CD4-positive, CD25-positive, alpha-beta regulatory T cell (primary cell): ENCODE measurements around the gene TMEM62. TPM values are rescaled to one million over a fixed set of nuclear protein-coding genes. Genes with fewer than 3 reads are reported as not detected.

ENCODE experiments used
- ATAC-seq, 2 donors: fragments of 150-1000 bp; cut with Tn5 transposase; one replicate each; pipeline ENCODE4 v1.10.0; 2021; ENCODE audit warnings: low read depth in 2 of 2, moderate number of reproducible peaks in 2 of 2, moderate library complexity in 1 of 2
- DNase-seq, 3 donors: peaks; one replicate each; pipeline versions ENCODE4 v3.0.0 to v3.0.0-alpha.2; 2012 to 2022; ENCODE audit warnings: mixed read lengths in 1 of 3
- H3K27ac ChIP-seq: one replicate; pipeline ENCODE4 v1.7.0; 2013; ENCODE audit warnings: mild to moderate bottlenecking, low read length; ENCODE audit not compliant: insufficient read depth, poor library complexity, severe bottlenecking
- H3K27me3 ChIP-seq: one replicate; pipeline ENCODE4 v1.7.0; 2013; ENCODE audit warnings: low read length; ENCODE audit not compliant: control insufficient read depth, insufficient read depth
- H3K36me3 ChIP-seq: one replicate; pipeline ENCODE4 v1.7.0; 2013; ENCODE audit warnings: mild to moderate bottlenecking, low read length, moderate library complexity; ENCODE audit not compliant: control insufficient read depth, insufficient read depth
- H3K4me1 ChIP-seq: 2 replicates; pipeline ENCODE4 v1.7.0; 2013; ENCODE audit warnings: mild to moderate bottlenecking, low read length; ENCODE audit not compliant: insufficient read depth, control insufficient read depth, poor library complexity, severe bottlenecking
- H3K4me3 ChIP-seq: one replicate; pipeline ENCODE4 v1.7.0; 2013; ENCODE audit warnings: low read depth, mild to moderate bottlenecking, low read length, moderate library complexity
- H3K9me3 ChIP-seq, 2 experiments: 1 replicate in 1 of 2; 2 replicates in 1 of 2; pipeline ENCODE4 v1.7.0; 2013; ENCODE audit warnings: low read length in 2 of 2, mild to moderate bottlenecking in 1 of 2, moderate library complexity in 1 of 2; ENCODE audit not compliant: control insufficient read depth in 2 of 2
- H3K27ac Mint-ChIP-seq, 3 donors: one replicate each; pipeline ENCODE4 v1.8.0; 2020 to 2022; ENCODE audit warnings: mild to moderate bottlenecking in 3 of 3, mixed read lengths in 3 of 3, moderate library complexity in 2 of 3
- H3K27me3 Mint-ChIP-seq: one replicate; pipeline ENCODE4 v1.8.0; 2022; ENCODE audit warnings: mild to moderate bottlenecking, mixed read lengths
- H3K36me3 Mint-ChIP-seq: one replicate; pipeline ENCODE4 v1.8.0; 2020; ENCODE audit warnings: mixed read lengths
- H3K4me1 Mint-ChIP-seq, 4 donors: one replicate each; pipeline ENCODE4 v1.8.0; 2020 to 2022; ENCODE audit warnings: mixed read lengths in 4 of 4, mild to moderate bottlenecking in 1 of 4
- H3K4me3 Mint-ChIP-seq, 4 donors: one replicate each; pipeline ENCODE4 v1.8.0; 2020 to 2022; ENCODE audit warnings: mild to moderate bottlenecking in 4 of 4, mixed read lengths in 4 of 4, moderate library complexity in 3 of 4
- H3K9me3 Mint-ChIP-seq, 7 donors: one replicate each; pipeline ENCODE4 v1.8.0; 2020 to 2022; ENCODE audit warnings: mixed read lengths in 7 of 7, mild to moderate bottlenecking in 3 of 7, moderate library complexity in 2 of 7
- polyA plus RNA-seq, 4 donors: library from polyadenylated mRNA; unstranded; fragments of 300-500 nt; fragmentation: Illumina TruSeq; gene quantifications; one replicate each; pipeline ENCODE4 v1.2.3, GENCODE V29; 2021
- total RNA-seq: library from RNA; stranded (reverse); gene quantifications from one replicate; pipeline ENCODE4 v1.2.3, GENCODE V29; 2022

TMEM62 gene
- total and polyA plus RNA-seq, 5 donors from 2014 or later: 11.4 to 30.0 (median 15.6) TPM

DNA sequence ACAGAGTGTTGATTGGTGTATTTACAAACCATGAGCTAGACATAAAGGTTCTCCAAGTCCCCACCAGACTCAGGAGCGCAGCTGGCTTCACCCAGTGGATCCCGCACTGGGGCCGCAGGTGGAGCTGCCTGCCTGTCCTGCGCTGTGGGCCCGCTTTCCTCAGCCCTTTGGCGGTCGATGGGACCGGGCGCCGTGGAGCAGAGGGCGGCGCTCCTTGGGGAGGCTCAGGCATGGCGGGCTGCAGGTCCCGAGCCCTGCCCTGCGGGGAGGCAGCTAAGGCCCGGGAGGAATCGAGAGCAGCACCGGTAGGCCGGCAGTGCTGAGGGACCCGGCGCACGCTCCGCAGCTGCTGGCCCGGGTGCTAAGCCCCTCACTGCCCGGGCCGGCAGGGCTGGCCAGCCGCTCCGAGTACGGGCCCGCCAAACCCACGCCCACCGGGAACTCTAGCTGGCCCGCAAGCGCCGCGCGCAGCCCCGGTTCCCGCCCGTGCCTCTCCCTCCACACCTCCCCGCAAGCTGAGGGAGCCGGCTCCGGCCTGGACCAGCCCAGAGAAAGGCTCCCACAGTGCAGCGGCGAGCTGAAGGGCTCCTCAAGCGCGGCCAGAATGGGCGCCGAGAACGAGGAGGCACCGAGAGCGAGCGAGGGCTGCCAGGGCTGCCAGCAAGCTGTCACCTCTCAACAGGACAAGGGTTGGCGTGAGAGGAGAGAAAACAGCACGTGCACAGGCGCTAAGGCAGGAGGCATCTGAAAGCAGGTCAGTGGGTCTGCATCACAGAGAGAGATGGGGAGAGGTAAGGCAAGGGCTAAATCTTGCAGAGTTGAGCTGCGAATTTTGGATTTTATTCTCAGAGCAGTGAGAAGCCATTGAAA is 93.3 kb downstream of the TMEM62 start:
- no peak overlapping the region for H3K27ac Mint-ChIP-seq
- Histone ChIP-seq H3K4me3 (no peak overlapping the region), H3K27ac (no peak overlapping the region), H3K27me3 (no peaks in the 10 kb centered on the region), H3K36me3 (no peaks in the 10 kb centered on the region), H3K4me1 (no peaks in the 10 kb centered on the region), H3K9me3 (no peaks in the 10 kb centered on the region)
- peaks cover 0 to 1% (median 0%) of the 10 kb centered on the region in 7 donors for H3K9me3 Mint-ChIP-seq
- DNase-seq (no peak), ATAC-seq (no peak)
- no peaks in the 10 kb centered on the region for H3K36me3 Mint-ChIP-seq
- H3K4me1 Mint-ChIP-seq: peaks cover 0 to 8% (median 6%) of the 10 kb centered on the region in 4 donors
- H3K4me3 Mint-ChIP-seq: no peak overlapping the region
- peaks cover 35% of the 10 kb centered on the region for H3K27me3 Mint-ChIP-seq

DNA sequence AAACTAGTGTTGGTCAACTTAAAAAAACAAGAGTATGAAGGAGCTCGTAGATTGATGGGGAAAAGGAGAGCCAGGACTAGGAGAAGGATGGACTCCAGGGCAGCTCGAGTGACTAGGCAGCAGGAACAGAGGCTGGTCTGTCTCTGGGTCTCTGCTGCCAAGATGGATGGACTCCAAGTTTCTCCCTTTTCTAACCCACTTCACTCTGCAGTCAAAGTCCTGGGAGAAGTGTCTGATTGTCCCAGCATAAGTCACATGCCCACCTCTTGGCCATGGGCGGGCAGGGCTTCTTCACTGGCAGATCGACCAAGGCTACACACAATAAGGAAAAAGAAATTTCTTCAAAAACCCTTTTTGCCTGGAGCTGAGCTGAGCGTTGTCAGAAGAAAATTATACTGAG is 96.6 kb downstream of the TMEM62 start:
- Mint-ChIP-seq H3K9me3 (peaks cover 0 to 4% (median 0%) of the 10 kb centered on the region in 7 donors), H3K27ac (no peak overlapping the region), H3K27me3 (peaks cover 22% of the 10 kb centered on the region), H3K4me3 (no peak overlapping the region), H3K36me3 (no peaks in the 10 kb centered on the region), H3K4me1 (peaks cover 0 to 8% (median 6%) of the 10 kb centered on the region in 4 donors)
- Histone ChIP-seq H3K27ac (no peak overlapping the region), H3K27me3 (no peaks in the 10 kb centered on the region), H3K36me3 (no peaks in the 10 kb centered on the region), H3K4me3 (no peak overlapping the region), H3K4me1 (no peaks in the 10 kb centered on the region), H3K9me3 (no peaks in the 10 kb centered on the region)
- no peak for DNase-seq
- no peak for ATAC-seq

DNA sequence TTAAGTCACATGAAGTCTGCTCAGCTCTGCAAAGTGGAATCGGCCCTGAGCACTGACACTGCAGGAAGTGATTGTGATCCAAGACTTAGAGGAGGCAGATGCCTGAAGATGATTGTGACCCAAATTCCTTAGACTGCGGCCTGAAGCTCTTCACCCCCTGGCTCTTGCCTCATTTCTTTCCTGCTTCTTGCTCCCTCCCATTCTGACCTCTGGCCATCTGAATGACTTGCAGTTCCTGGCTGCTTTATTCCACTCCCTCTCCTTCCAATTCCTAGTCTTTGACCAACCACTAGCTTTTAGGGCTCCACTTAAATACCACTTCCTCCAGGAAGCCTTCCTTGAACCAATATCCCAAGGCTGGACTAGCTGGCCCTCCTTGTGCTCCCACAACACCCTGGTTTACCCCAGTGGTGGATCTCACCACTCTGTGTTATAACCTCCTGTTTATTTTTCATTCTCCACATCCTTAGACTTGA is 97.3 kb downstream of the TMEM62 start:
- Histone ChIP-seq H3K27ac (no peak overlapping the region), H3K36me3 (no peaks in the 10 kb centered on the region), H3K9me3 (no peaks in the 10 kb centered on the region), H3K4me1 (no peaks in the 10 kb centered on the region), H3K4me3 (no peak overlapping the region), H3K27me3 (no peaks in the 10 kb centered on the region)
- Mint-ChIP-seq H3K4me3 (no peak overlapping the region), H3K4me1 (peaks cover 0 to 4% (median 2%) of the 10 kb centered on the region in 4 donors), H3K36me3 (no peaks in the 10 kb centered on the region), H3K27ac (no peak overlapping the region), H3K9me3 (peaks cover 0 to 4% (median 0%) of the 10 kb centered on the region in 7 donors), H3K27me3 (peaks cover 17% of the 10 kb centered on the region)
- ATAC-seq: no peak
- DNase-seq: no peak

DNA sequence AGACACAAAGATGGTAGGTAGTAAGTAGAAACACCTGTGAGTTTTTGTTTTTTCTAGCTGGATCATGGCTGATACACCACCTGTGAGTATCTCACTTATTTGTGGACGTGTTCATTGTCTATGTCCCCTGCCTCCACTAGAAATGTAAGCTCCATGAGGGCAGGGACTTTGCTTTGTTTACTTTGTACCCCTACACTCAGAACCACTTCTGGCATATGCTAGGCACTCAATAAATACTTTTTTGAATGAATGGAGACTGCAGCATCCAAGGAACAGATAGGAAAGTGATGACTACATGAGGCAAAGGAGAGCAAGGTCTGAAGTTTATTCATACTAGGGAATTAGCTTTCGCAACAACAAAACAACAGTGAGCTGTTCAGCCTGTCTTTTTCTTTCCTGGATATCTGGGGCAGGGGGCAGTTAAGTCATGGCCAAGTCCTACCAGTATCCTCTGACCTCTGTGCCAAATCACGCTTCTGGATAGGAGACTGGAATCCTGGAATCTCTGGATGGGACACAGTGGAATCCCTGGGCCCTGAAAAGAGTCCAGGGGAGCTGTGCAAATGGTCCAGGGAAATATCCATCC is 99.0 kb downstream of the TMEM62 start:
- Mint-ChIP-seq H3K27ac (no peak overlapping the region), H3K4me1 (no peaks in the 10 kb centered on the region), H3K36me3 (no peaks in the 10 kb centered on the region), H3K9me3 (peaks cover 0 to 4% (median 0%) of the 10 kb centered on the region in 7 donors), H3K27me3 (peaks cover 28% of the 10 kb centered on the region), H3K4me3 (no peak overlapping the region)
- H3K36me3 ChIP-seq: no peaks in the 10 kb centered on the region
- no peaks in the 10 kb centered on the region for H3K27me3 ChIP-seq
- DNase-seq (no peak), ATAC-seq (no peak)
- no peaks in the 10 kb centered on the region for H3K9me3 ChIP-seq
- no peak overlapping the region for H3K27ac ChIP-seq
- no peak overlapping the region for H3K4me3 ChIP-seq
- H3K4me1 ChIP-seq: no peaks in the 10 kb centered on the region

Other genes starting within 250 kb of the TMEM62 start
- gene TTBK2, start 212.8 kb upstream of the TMEM62 start, total RNA-seq: 24.4 TPM
- 10 to 100 TPM in 1 of 4 donors, 1 to 10 TPM in 3; 8.2 to 11.3 (median 8.5) TPM for gene TTBK2, start 212.8 kb upstream of the TMEM62 start, polyA plus RNA-seq
- gene UBR1, start 27.5 kb upstream of the TMEM62 start, total RNA-seq: 48.2 TPM
- 10 to 100 TPM; 15.9 to 18.7 (median 17.3) TPM for gene UBR1, start 27.5 kb upstream of the TMEM62 start, polyA plus RNA-seq
- gene CCNDBP1, start 51.8 kb downstream of the TMEM62 start, total RNA-seq: 111 TPM
- gene CCNDBP1, start 51.8 kb downstream of the TMEM62 start, polyA plus RNA-seq: 100 to 1,000 TPM; 301 to 352 (median 314) TPM
- gene EPB42, start 87.4 kb downstream of the TMEM62 start, total RNA-seq: not detected
- under 1 TPM in 1 of 4 donors, not detected in 3; 0.53 TPM for gene EPB42, start 87.4 kb downstream of the TMEM62 start, polyA plus RNA-seq
- gene TGM5, start 133.3 kb downstream of the TMEM62 start, total RNA-seq: not detected
- gene TGM5, start 133.3 kb downstream of the TMEM62 start, polyA plus RNA-seq: not detected
- not detected for gene TGM7, start 168.7 kb downstream of the TMEM62 start, total RNA-seq
- not detected for gene TGM7, start 168.7 kb downstream of the TMEM62 start, polyA plus RNA-seq
- 9.9 TPM for gene LCMT2, start 197.0 kb downstream of the TMEM62 start, total RNA-seq
- 1 to 10 TPM; 2.9 to 7.9 (median 3.5) TPM for gene LCMT2, start 197.0 kb downstream of the TMEM62 start, polyA plus RNA-seq
- gene ZSCAN29, start 237.5 kb downstream of the TMEM62 start, total RNA-seq: 20.9 TPM
- gene ZSCAN29, start 237.5 kb downstream of the TMEM62 start, polyA plus RNA-seq: 1 to 10 TPM; 5.0 to 7.7 (median 6.1) TPM
- 12.1 TPM for gene TUBGCP4, start 237.5 kb downstream of the TMEM62 start, total RNA-seq
- 10 to 100 TPM; 10.2 to 12.2 (median 11.1) TPM for gene TUBGCP4, start 237.5 kb downstream of the TMEM62 start, polyA plus RNA-seq